Calu3 (cell line): Measurements from ENCODE around the gene SLC10A3. TPM values are rescaled to one million over a fixed set of nuclear protein-coding genes. Genes with fewer than 3 reads are reported as not detected.

ENCODE experiments used
- BruUV-seq: library from RNA; stranded (reverse); fragments of 400-500 nt; replicated peaks from 2 replicates; lab custom pipeline; 2021; lab: Mats Ljungman, UMichigan
- CTCF ChIA-PET: fragments of 300-600 bp; sonication (Branson Sonifier 250); formaldehyde crosslinking; loops from one replicate; lab custom pipeline; 2022; ENCODE audit warnings: antibody characterized with exemption; lab: Charles Lee
- DNase-seq: peaks from one replicate; pipeline ENCODE4 v3.0.0; 2022
- H3K27ac Mint-ChIP-seq: one replicate; pipeline ENCODE4 v1.8.0; 2022; ENCODE audit warnings: mixed read lengths; ENCODE audit not compliant: unreplicated experiment
- H3K27me3 Mint-ChIP-seq: one replicate; pipeline ENCODE4 v1.8.0; 2022; ENCODE audit warnings: mixed read lengths; ENCODE audit not compliant: unreplicated experiment
- H3K36me3 Mint-ChIP-seq: one replicate; pipeline ENCODE4 v1.8.0; 2022; ENCODE audit warnings: mild to moderate bottlenecking, moderate library complexity, mixed read lengths; ENCODE audit not compliant: insufficient read depth, unreplicated experiment
- H3K4me1 Mint-ChIP-seq: one replicate; pipeline ENCODE4 v1.8.0; 2022; ENCODE audit warnings: mild to moderate bottlenecking, low read depth, mixed read lengths; ENCODE audit not compliant: unreplicated experiment
- H3K4me3 Mint-ChIP-seq: one replicate; pipeline ENCODE4 v1.8.0; 2022; ENCODE audit warnings: mild to moderate bottlenecking, low read depth, moderate library complexity, mixed read lengths; ENCODE audit not compliant: unreplicated experiment
- H3K9me3 Mint-ChIP-seq: one replicate; pipeline ENCODE4 v1.8.0; 2022; ENCODE audit warnings: low read depth, mixed read lengths; ENCODE audit not compliant: unreplicated experiment
- intact Hi-C: fragments of 100-400 bp; cut with micrococcal nuclease; formaldehyde crosslinking; loops from one replicate; pipeline ENCODE4 v1.10.0; 2022; ENCODE audit not compliant: unreplicated experiment
- total RNA-seq: library from RNA; stranded (reverse); gene quantifications from 2 replicates; pipeline ENCODE4 v1.2.3, GENCODE V29; 2022
- TF ChIP-seq, protein P1 (sequence below): fragments of 200-600 bp; IDR thresholded peaks from one replicate; pipeline ENCODE4 v1.8.0; 2022; ENCODE audit warnings: antibody characterized with exemption; ENCODE audit not compliant: unreplicated experiment

Gene SLC10A3
- total RNA-seq, 1 experiment from 2014 or later = 21.5 TPM

DNA sequence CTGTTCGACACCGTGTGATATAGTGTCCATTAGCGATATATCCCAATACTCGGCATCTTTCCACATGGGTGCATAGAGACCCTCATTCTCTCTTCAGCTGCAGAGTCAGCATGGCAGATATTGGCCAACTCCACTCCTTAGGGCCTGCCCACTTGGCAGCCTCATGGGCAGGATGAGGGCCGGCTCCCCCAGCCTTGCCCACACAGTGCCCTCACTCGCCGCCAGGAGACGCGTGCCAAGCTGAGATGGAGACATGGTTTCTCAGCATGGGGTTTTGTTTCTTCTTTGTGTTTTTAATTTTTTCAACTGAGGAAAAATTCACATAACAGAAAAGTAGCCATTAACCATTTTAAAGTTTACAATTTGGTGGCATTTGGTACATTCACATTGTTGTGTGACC is 37.6 kb downstream of the SLC10A3 start:
- intact Hi-C loops = no loop called here
- no peak for DNase-seq
- no TSS peak for BruUV-seq
- no peaks in the 10 kb centered on the region for H3K9me3 Mint-ChIP-seq
- H3K27ac Mint-ChIP-seq = no peak overlapping the region
- H3K4me3 Mint-ChIP-seq = no peak overlapping the region
- peaks cover 8% of the 10 kb centered on the region for H3K4me1 Mint-ChIP-seq
- CTCF ChIA-PET = no interaction called here
- TF ChIP-seq, protein P1, sequence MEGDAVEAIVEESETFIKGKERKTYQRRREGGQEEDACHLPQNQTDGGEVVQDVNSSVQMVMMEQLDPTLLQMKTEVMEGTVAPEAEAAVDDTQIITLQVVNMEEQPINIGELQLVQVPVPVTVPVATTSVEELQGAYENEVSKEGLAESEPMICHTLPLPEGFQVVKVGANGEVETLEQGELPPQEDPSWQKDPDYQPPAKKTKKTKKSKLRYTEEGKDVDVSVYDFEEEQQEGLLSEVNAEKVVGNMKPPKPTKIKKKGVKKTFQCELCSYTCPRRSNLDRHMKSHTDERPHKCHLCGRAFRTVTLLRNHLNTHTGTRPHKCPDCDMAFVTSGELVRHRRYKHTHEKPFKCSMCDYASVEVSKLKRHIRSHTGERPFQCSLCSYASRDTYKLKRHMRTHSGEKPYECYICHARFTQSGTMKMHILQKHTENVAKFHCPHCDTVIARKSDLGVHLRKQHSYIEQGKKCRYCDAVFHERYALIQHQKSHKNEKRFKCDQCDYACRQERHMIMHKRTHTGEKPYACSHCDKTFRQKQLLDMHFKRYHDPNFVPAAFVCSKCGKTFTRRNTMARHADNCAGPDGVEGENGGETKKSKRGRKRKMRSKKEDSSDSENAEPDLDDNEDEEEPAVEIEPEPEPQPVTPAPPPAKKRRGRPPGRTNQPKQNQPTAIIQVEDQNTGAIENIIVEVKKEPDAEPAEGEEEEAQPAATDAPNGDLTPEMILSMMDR = no peak
- no peaks in the 10 kb centered on the region for H3K27me3 Mint-ChIP-seq
- H3K36me3 Mint-ChIP-seq = peaks cover 47% of the 10 kb centered on the region

GRCh38 chrX:154450312-154450711 is 40.1 kb downstream of the SLC10A3 start:
- CTCF ChIA-PET = no interaction called here
- intact Hi-C loops = no loop called here
- Mint-ChIP-seq H3K27ac (no peak overlapping the region), H3K4me3 (no peak overlapping the region), H3K9me3 (no peaks in the 10 kb centered on the region), H3K4me1 (no peaks in the 10 kb centered on the region), H3K36me3 (peaks cover 58% of the 10 kb centered on the region), H3K27me3 (no peaks in the 10 kb centered on the region)
- no TSS peak for BruUV-seq
- TF ChIP-seq, protein P1 = no peak
- DNase-seq = no peak

DNA sequence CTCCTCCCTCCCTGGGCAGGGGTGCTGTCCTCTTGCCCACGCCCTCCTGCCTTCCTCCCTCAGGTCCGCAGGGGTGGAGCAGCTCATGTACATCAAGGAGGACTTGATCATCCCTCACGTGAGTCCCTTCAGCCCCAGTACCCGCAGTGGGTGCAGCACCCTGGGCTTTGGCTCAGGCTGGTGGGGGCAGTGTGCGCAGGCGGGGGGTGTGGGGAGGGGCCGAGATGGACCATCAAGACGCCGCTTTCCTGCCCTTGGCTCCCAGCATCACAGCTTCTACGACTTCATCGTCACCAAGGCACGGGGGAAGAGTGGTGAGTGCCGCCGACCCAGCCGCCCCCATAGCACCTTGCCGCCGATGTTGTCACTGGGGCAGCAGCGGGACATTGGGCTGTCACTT is 40.8 kb downstream of the SLC10A3 start:
- Mint-ChIP-seq H3K27ac (no peak overlapping the region), H3K4me3 (no peak overlapping the region), H3K27me3 (no peaks in the 10 kb centered on the region), H3K9me3 (no peaks in the 10 kb centered on the region), H3K4me1 (no peaks in the 10 kb centered on the region), H3K36me3 (peaks cover 61% of the 10 kb centered on the region)
- TF ChIP-seq, protein P1 = no peak
- intact Hi-C loops = no loop called here
- no TSS peak for BruUV-seq
- CTCF ChIA-PET = no interaction called here
- no peak for DNase-seq

- Mint-ChIP-seq H3K9me3 (no peaks in the 10 kb centered on the region), H3K4me1 (peaks cover 3% of the 10 kb centered on the region), H3K27ac (no peak overlapping the region), H3K27me3 (no peaks in the 10 kb centered on the region), H3K36me3 (peaks cover 73% of the 10 kb centered on the region), H3K4me3 (no peak overlapping the region)
- no TSS peak for BruUV-seq
- intact Hi-C loops = no loop called here
- DNase-seq = no peak
- TF ChIP-seq, protein P1 = no peak
- CTCF ChIA-PET = no interaction called here
These were observed 41.9 kb downstream of the SLC10A3 start for GRCh38 chrX:154448484-154448883.

- intact Hi-C loops = no loop called here
- Mint-ChIP-seq H3K36me3 (peaks cover 69% of the 10 kb centered on the region), H3K9me3 (no peaks in the 10 kb centered on the region), H3K4me3 (peak overlapping the region; percentile 40), H3K27me3 (no peaks in the 10 kb centered on the region), H3K4me1 (peaks cover 14% of the 10 kb centered on the region), H3K27ac (no peak overlapping the region)
- TF ChIP-seq, protein P1 = no peak
- no peak for DNase-seq
- CTCF ChIA-PET = no interaction called here
- BruUV-seq = no TSS peak
These were observed 44.0 kb downstream of the SLC10A3 start for GRCh38 chrX:154446430-154446829.
